Colonic mucosa (tissue), 4 donors: Measurements from ENCODE around the gene SLC48A1. TPM values are rescaled to one million over a fixed set of nuclear protein-coding genes. Genes with fewer than 3 reads are reported as not detected.
A peak's percentile ranks its signal among the peaks of the same experiment; 100 is the strongest.
"Not testable (repeated sequence)": the region's sequence is repeated elsewhere in the genome, so short reads cannot be mapped to it uniquely, and the experiment has no call there.

ENCODE experiments used
- DNase-seq: peaks from one replicate; pipeline ENCODE4 v3.0.0-alpha.2; 2020
- H3K27ac ChIP-seq: fragments of 200-600 bp; one replicate; pipeline ENCODE4 v1.8.0; 2021
- H3K27me3 ChIP-seq: fragments of 200-600 bp; one replicate; pipeline ENCODE4 v1.8.0; 2021
- H3K36me3 ChIP-seq: fragments of 200-600 bp; one replicate; pipeline ENCODE4 v1.8.0; 2021
- H3K4me1 ChIP-seq: fragments of 200-600 bp; one replicate; pipeline ENCODE4 v1.8.0; 2021; ENCODE audit warnings: mild to moderate bottlenecking
- H3K4me3 ChIP-seq: fragments of 200-600 bp; one replicate; pipeline ENCODE4 v1.8.0; 2021
- H3K9ac ChIP-seq, 2 donors: one replicate each; pipeline ENCODE4 v1.7.0; 2013; ENCODE audit warnings: control low read depth in 2 of 2, low read depth in 2 of 2, low read length in 2 of 2
- H3K9me3 ChIP-seq: fragments of 200-600 bp; one replicate; pipeline ENCODE4 v1.8.0; 2021
- CTCF ChIP-seq: fragments of 200-600 bp; IDR thresholded peaks from one replicate; pipeline ENCODE4 v1.8.0; 2022; ENCODE audit warnings: antibody characterized with exemption, mild to moderate bottlenecking
- intact Hi-C: fragments of 100-400 bp; cut with DNase I; formaldehyde crosslinking; loops from one replicate; pipeline ENCODE4 v1.14.1; 2022
- total RNA-seq, 2 donors: library from RNA; stranded (reverse); fragmentation: NEBNext Ultra II Directional in 1 of 2; extraction: Animal tissue kit (Norgen Biotek cat#: 25700) in 1 of 2; gene quantifications; one replicate each; pipeline ENCODE4 v1.2.1, GENCODE V29; 2021
- donor health status: healthy.
- donor health status: DM: no; HTN: no; CAD: no.
- donor health status: DM: no; HTN: no; CAD: no.

SLC48A1 gene
- total RNA-seq, 2 donors from 2014 or later = 12.2 to 17.9 TPM

- intact Hi-C loops = no loop called here
- no peaks in the 10 kb centered on the region for H3K27me3 ChIP-seq
- no peak overlapping the region for H3K4me3 ChIP-seq
- no peak for DNase-seq
- H3K36me3 ChIP-seq = no peaks in the 10 kb centered on the region
- TF ChIP-seq CTCF = no peak
- peaks cover 9% of the 10 kb centered on the region for H3K4me1 ChIP-seq
- H3K27ac ChIP-seq = peak overlapping the region; percentile 90
- no peaks in the 10 kb centered on the region for H3K9me3 ChIP-seq
- peak overlapping the region; percentile 61 to 72 for H3K9ac ChIP-seq
Observed at GRCh38 chr12:47811581-47812484, 38.8 kb downstream of the SLC48A1 start.

GRCh38 chr12:47812797-47813510, 39.9 kb downstream of the SLC48A1 start:
- Histone ChIP-seq H3K27me3 (no peaks in the 10 kb centered on the region), H3K9me3 (no peaks in the 10 kb centered on the region), H3K9ac (peak overlapping the region; percentile 72 to 80), H3K4me3 (peak overlapping the region; percentile 36), H3K27ac (peak overlapping the region; percentile 90), H3K36me3 (no peaks in the 10 kb centered on the region), H3K4me1 (peaks cover 9% of the 10 kb centered on the region)
- TF ChIP-seq CTCF = no peak
- intact Hi-C loops = no loop called here
- peak; percentile 86 for DNase-seq

- peaks cover 13% of the 10 kb centered on the region for H3K4me1 ChIP-seq
- DNase-seq = no peak
- H3K9me3 ChIP-seq = no peaks in the 10 kb centered on the region
- no peaks in the 10 kb centered on the region for H3K36me3 ChIP-seq
- peak overlapping the region; percentile 90 for H3K27ac ChIP-seq
- no peaks in the 10 kb centered on the region for H3K27me3 ChIP-seq
- peak overlapping the region; percentile 36 for H3K4me3 ChIP-seq
- intact Hi-C loops = no loop called here
- peak overlapping the region; percentile 72 to 80 for H3K9ac ChIP-seq
- TF ChIP-seq CTCF = no peak
Observed at GRCh38 chr12:47813511-47814196, 40.6 kb downstream of the SLC48A1 start.

GRCh38 chr12:47814539-47815170, 41.6 kb downstream of the SLC48A1 start:
- no peak for TF ChIP-seq CTCF
- intact Hi-C loops = no loop called here
- Histone ChIP-seq H3K4me3 (no peak overlapping the region), H3K9ac (peak overlapping the region; percentile 72 to 80), H3K27ac (peak overlapping the region; percentile 90), H3K9me3 (no peaks in the 10 kb centered on the region), H3K27me3 (no peaks in the 10 kb centered on the region), H3K36me3 (no peaks in the 10 kb centered on the region), H3K4me1 (peaks cover 13% of the 10 kb centered on the region)
- no peak for DNase-seq

- H3K4me1 ChIP-seq = peaks cover 13% of the 10 kb centered on the region
- H3K9me3 ChIP-seq, DNase-seq, intact Hi-C loops, H3K9ac ChIP-seq, H3K4me3 ChIP-seq, H3K27me3 ChIP-seq, H3K36me3 ChIP-seq: not testable (repeated sequence)
- peak overlapping the region; percentile 90 for H3K27ac ChIP-seq
Observed at GRCh38 chr12:47815447-47815846, 42.4 kb downstream of the SLC48A1 start.
